Measurements from ENCODE around the gene RAB11A.

The RAB11A gene

DNA sequence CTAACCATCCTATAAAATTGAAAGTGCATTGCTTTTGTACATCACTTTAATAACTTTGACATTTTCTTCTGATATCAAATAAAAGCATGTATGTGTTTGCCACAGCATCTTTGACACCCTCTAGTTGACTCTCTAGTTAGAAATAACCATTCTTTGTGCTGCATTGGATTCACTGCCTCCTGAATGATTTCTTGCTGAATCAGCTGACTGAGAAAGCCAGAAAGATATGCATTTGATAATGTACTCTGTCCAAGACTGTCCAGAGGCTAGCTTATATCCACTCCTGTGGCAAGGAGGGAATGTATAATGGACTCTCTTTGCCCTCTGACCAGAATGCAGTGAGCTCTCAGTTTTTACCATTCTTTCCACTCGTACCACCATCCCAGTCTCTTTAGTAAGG, 6.2 kb downstream of the RAB11A start:
- no peak for TF ChIP-seq CTCF (IDR thresholded peaks at IDR 0.05; ENCODE audit: low read depth, low read length)
- no peak overlapping the region for H3K4me3 ChIP-seq (ENCODE audit: low read depth, low read length)

DNA sequence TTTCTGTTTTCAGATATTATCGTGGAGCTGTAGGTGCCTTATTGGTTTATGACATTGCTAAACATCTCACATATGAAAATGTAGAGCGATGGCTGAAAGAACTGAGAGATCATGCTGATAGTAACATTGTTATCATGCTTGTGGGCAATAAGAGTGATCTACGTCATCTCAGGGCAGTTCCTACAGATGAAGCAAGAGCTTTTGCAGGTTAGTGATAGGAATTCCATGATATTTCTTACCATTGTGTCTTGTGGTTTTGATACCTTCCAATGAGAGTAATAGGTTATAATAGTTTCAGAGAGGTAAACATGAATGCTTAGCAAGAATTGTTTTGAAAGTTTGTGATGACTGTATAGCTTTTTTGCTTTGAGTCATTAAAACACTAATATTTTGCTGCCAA, 8.5 kb downstream of the RAB11A start:
- H3K4me3 ChIP-seq (ENCODE audit: low read depth, low read length) = no peak overlapping the region
- no peak for TF ChIP-seq CTCF (IDR thresholded peaks at IDR 0.05; ENCODE audit: low read depth, low read length)

DNA sequence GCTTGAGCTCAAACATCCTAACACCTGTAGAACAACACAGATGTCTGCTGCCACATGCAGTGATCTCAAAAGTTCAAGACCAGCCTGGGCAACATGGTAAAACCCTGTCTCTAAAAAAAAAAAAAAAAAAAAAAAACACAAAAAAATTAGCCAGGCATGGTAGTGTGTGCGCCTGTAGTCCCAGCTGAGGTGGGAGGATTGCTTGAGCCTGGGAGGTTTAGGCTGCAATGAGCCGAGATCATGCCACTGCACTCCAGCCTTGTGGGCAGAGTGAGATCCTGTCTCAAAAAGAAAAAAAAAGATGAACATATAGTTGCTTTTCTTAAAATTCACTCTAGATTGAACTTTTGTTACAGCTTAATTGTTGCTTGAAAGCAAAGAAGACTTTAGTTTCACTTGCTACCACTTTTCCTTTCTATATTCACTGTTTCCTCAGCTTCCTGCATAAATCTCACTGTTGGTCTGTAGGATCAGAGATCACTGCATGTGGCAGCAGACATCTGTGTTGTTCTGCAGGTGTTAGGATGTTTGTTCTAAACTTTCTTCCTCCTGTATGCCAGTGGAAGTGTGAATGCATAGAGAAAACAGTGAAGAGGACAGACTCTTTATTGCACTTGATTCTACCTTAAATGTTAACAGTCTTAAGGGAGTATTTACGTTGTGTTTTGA, 12.6 kb downstream of the RAB11A start:
- no peak for TF ChIP-seq CTCF (IDR thresholded peaks at IDR 0.05; ENCODE audit: low read depth, low read length)
- no peak overlapping the region for H3K4me3 ChIP-seq (ENCODE audit: low read depth, low read length)

GRCh38 chr15:65883571-65883970, 14.3 kb downstream of the RAB11A start:
- TF ChIP-seq CTCF (IDR thresholded peaks at IDR 0.05; ENCODE audit: low read depth, low read length) = no peak
- H3K4me3 ChIP-seq (ENCODE audit: low read depth, low read length) = no peak overlapping the region

- no peak for TF ChIP-seq CTCF (IDR thresholded peaks at IDR 0.05; ENCODE audit: low read depth, low read length)
- H3K4me3 ChIP-seq (ENCODE audit: low read depth, low read length) = no peak overlapping the region
These were observed 15.2 kb downstream of the RAB11A start for GRCh38 chr15:65884511-65884910.

- no peak overlapping the region for H3K4me3 ChIP-seq (ENCODE audit: low read depth, low read length)
- TF ChIP-seq CTCF (IDR thresholded peaks at IDR 0.05; ENCODE audit: low read depth, low read length) = no peak
These were observed 16.5 kb downstream of the RAB11A start for GRCh38 chr15:65885668-65886218.

DNA sequence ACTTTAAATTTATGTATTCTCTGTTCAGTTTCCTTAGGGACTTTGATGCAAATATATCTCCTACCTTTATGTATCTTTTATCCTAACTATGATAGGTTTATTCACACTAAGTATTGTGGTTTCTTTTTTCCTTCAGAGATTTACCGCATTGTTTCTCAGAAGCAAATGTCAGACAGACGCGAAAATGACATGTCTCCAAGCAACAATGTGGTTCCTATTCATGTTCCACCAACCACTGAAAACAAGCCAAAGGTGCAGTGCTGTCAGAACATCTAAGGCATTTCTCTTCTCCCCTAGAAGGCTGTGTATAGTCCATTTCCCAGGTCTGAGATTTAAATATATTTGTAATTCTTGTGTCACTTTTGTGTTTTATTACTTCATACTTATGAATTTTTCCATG, 18.3 kb downstream of the RAB11A start:
- no peak for TF ChIP-seq CTCF (IDR thresholded peaks at IDR 0.05; ENCODE audit: low read depth, low read length)

More for the DNA sequence above, 18.3 kb downstream of the RAB11A start:
- H3K4me3 ChIP-seq (ENCODE audit: low read depth, low read length) = no peak overlapping the region
